CD4-positive, alpha-beta T cell (primary cell): Measurements from ENCODE around the gene NCK2. TPM values are rescaled to one million over a fixed set of nuclear protein-coding genes. Genes with fewer than 3 reads are reported as not detected.

Experiments used
- ATAC-seq: fragments of 200-7000 bp; cut with Tn5 transposase; one replicate; pipeline ENCODE4 v1.10.0; 2022; ENCODE audit warnings: mild to moderate bottlenecking; ENCODE audit not compliant: poor library complexity
- CTCF ChIA-PET: fragments of 350-600 bp; sonication (Branson Sonifier 250); formaldehyde crosslinking; loops from one replicate; lab custom pipeline; 2021; ENCODE audit warnings: antibody characterized with exemption, inconsistent platforms; lab: Charles Lee
- POLR2A ChIA-PET: fragments of 350-600 bp; sonication (Branson Sonifier 250); formaldehyde crosslinking; loops from one replicate; lab custom pipeline; 2021; ENCODE audit warnings: antibody characterized with exemption, inconsistent platforms; lab: Charles Lee
- DNase-seq, 14 experiments: peaks; one replicate each; pipeline ENCODE4 v3.0.0-alpha.2; 2013 to 2020; ENCODE audit warnings: mixed read lengths in 2 of 14
- H3K27ac ChIP-seq, 2 donors: one replicate each; pipeline versions ENCODE4 v1.5.1 to v1.7.0; 2013; ENCODE audit warnings: low read length in 2 of 2, low read depth in 1 of 2, mild to moderate bottlenecking in 1 of 2
- H3K27me3 ChIP-seq, 2 experiments: 1 replicate in 1 of 2; 2 replicates in 1 of 2; pipeline versions ENCODE4 v1.6.1 to v1.7.0; 2013; ENCODE audit warnings: low read length in 2 of 2, control low read depth in 1 of 2, mild to moderate bottlenecking in 1 of 2, moderate library complexity in 1 of 2; ENCODE audit not compliant: insufficient read depth in 2 of 2, control insufficient read depth in 1 of 2
- H3K36me3 ChIP-seq: one replicate; pipeline ENCODE4 v1.6.1; 2013; ENCODE audit warnings: low read length, control low read depth; ENCODE audit not compliant: insufficient read depth
- H3K4me1 ChIP-seq: one replicate; pipeline ENCODE4 v1.6.1; 2013; ENCODE audit warnings: low read length, control low read depth; ENCODE audit not compliant: insufficient read depth
- H3K4me3 ChIP-seq: one replicate; pipeline ENCODE4 v1.5.1; 2013; ENCODE audit warnings: mild to moderate bottlenecking, low read length, moderate library complexity
- H3K9me3 ChIP-seq, 2 experiments: 1 replicate in 1 of 2; 2 replicates in 1 of 2; pipeline versions ENCODE4 v1.6.1 to v1.7.0; 2013; ENCODE audit warnings: low read length in 2 of 2, mild to moderate bottlenecking in 2 of 2, control low read depth in 1 of 2, moderate library complexity in 1 of 2; ENCODE audit not compliant: control insufficient read depth in 1 of 2, insufficient read depth in 1 of 2
- H3K27ac Mint-ChIP-seq: one replicate; pipeline ENCODE4 v1.8.0; 2020; ENCODE audit warnings: mixed read lengths
- H3K27me3 Mint-ChIP-seq: one replicate; pipeline ENCODE4 v1.8.0; 2021; ENCODE audit warnings: mixed read lengths
- H3K36me3 Mint-ChIP-seq: one replicate; pipeline ENCODE4 v1.8.0; 2021; ENCODE audit warnings: low read depth, mixed read lengths
- H3K4me1 Mint-ChIP-seq: one replicate; pipeline ENCODE4 v1.8.0; 2021; ENCODE audit warnings: low read depth, mixed read lengths
- H3K4me3 Mint-ChIP-seq: one replicate; pipeline ENCODE4 v1.8.0; 2020; ENCODE audit warnings: mild to moderate bottlenecking, mixed read lengths
- H3K9me3 Mint-ChIP-seq: one replicate; pipeline ENCODE4 v1.8.0; 2020; ENCODE audit warnings: mixed read lengths
- intact Hi-C, 2 experiments: fragments of 100-400 bp; cut with DNase I in 1 of 2; cut with micrococcal nuclease in 1 of 2; formaldehyde crosslinking; loops; one replicate each; pipeline versions ENCODE4 v1.15.1 to v1.9.0; 2023 to 2025; cut with DNase I, micrococcal nuclease
- total RNA-seq, 174 experiments: library from RNA in 2 of 174; stranded (reverse) in 2 of 174; gene quantifications; one replicate each; pipeline ENCODE4 v1.2.3 and lab custom pipeline; 2021 to 2026
- TF ChIP-seq, protein P1 (sequence below): fragments of 200-600 bp; IDR thresholded peaks from one replicate; pipeline ENCODE4 v1.8.0; 2022; ENCODE audit warnings: antibody characterized with exemption, mild to moderate bottlenecking

Gene NCK2
- total RNA-seq, 2 experiments from 2014 or later, result 92.1 to 92.3 TPM

DNA sequence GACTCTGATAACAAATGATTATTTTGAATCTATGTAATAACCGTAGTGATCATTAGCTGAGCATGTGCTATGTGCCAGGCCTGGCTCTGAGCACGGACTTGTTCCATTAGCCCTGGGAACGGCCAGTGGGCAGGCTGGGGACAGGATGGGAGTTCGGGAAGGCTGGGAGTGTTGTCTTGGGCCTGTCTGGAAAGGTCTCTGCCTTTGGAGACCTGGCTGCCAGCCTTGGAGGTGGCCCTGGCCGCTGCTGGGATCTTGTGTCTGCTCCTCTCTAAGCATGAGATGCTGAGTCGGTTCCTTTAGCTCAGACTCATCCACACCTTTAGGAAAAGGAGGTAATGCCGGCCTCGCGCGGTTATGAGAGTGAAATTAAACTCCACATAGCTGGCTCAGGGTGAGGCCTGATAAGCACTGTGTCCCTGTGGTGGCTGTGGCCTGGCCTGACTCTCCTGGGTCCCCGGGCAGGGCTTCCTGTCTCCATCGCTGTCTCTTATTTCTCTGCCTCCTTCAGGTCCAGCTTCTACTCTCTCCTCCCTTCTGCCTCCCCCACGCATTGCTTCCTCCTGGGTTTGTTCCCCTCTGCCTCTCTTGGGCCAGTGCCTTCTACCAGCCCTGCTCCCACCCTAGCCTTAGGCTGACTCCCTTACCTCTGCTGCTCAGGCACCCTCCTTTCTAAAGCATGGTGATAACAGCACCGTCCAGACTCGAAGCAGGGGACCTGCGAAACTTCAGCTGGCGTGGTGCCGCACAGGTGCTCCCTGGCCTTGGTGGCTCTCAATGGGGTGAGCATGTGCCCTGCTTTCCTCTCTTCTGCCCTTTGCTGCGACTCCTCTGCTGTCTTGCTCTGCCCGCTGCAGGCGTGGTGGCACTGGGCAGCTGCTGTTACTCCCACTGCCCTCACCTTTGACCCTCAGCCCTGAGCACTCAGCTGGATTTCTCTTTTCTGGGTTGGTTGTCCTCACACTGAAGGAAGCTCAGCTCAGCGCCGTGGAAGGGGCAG is 41.8 kb downstream of the NCK2 start:
- H3K36me3 ChIP-seq, result peaks cover 34% of the 10 kb centered on the region
- H3K4me3 ChIP-seq, result peak overlapping the region; percentile 8
- Mint-ChIP-seq H3K4me3 (peak overlapping the region; percentile 78), H3K36me3 (peaks cover 68% of the 10 kb centered on the region), H3K27ac (peak overlapping the region; percentile 98), H3K27me3 (no peaks in the 10 kb centered on the region), H3K4me1 (peaks cover 100% of the 10 kb centered on the region), H3K9me3 (no peaks in the 10 kb centered on the region)
- no peaks in the 10 kb centered on the region for H3K27me3 ChIP-seq
- DNase-seq, result peak in 2 of 14 experiments; percentile 29 to 54
- ChIA-PET CTCF (interaction anchor here (2.2 kb wide), 1 partner anchor 12 kb away, joined by 7 read pairs; no protein-coding TSS in a partner anchor), POLR2A (interaction anchor here (0.9 to 3.3 kb wide), 9 partner anchors 9 to 311 kb away, joined by 3 to 19 read pairs (median 6); no protein-coding TSS in a partner anchor)
- intact Hi-C loops, result loop anchor here (5.0 to 10.0 kb wide), 2 partner anchors 34 to 758 kb away; no protein-coding TSS in a partner anchor
- peaks cover 94% of the 10 kb centered on the region for H3K4me1 ChIP-seq
- TF ChIP-seq, protein P1, sequence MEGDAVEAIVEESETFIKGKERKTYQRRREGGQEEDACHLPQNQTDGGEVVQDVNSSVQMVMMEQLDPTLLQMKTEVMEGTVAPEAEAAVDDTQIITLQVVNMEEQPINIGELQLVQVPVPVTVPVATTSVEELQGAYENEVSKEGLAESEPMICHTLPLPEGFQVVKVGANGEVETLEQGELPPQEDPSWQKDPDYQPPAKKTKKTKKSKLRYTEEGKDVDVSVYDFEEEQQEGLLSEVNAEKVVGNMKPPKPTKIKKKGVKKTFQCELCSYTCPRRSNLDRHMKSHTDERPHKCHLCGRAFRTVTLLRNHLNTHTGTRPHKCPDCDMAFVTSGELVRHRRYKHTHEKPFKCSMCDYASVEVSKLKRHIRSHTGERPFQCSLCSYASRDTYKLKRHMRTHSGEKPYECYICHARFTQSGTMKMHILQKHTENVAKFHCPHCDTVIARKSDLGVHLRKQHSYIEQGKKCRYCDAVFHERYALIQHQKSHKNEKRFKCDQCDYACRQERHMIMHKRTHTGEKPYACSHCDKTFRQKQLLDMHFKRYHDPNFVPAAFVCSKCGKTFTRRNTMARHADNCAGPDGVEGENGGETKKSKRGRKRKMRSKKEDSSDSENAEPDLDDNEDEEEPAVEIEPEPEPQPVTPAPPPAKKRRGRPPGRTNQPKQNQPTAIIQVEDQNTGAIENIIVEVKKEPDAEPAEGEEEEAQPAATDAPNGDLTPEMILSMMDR, result no peak
- peak overlapping the region; percentile 48 to 83 for H3K27ac ChIP-seq
- H3K9me3 ChIP-seq, result no peaks in the 10 kb centered on the region
- no peak for ATAC-seq

DNA sequence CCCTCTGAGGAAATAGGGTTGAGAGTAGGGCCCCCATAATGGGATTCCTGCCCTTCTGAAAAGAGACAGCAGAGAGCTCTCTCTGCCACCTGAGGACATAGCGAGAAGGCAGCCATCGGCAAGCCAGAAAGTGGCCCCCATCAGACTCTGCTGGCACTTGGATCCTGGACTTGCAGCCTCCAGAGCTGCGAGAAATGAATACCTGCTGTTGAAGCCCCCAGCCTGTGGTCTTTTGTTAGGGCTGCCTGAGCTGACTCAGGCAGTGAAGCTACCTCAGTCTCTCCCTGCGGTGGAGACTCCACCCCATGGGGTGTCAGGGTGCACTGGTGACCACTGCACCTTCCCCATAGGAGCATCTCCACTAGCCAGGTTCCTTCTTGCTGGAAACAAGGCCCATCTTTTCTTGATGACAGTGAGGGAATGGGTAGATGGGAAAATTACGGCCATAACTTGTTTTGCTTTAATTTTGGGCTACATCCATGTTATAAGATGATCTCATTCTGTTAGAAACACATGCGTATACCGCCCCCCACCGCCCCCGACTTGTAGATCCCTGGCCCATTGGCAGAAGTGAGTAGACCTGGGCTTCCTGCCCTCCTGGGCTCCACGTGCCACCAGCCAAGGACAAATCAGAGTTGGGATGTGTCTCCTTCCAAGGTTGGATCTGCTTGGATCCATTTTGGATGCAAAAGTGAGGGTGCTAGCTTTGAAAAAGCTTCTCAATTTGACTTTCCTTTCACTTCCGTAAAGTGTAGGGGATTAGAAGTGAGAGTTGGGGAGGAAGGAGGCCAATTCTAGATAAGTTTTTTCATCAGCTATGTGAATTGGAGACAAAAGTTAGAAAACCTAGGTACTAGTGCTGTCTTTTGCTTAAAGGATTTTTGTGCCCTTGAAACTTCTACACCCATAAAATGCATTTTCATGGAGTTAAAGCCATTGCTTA is 42.9 kb downstream of the NCK2 start:
- Histone ChIP-seq H3K9me3 (no peaks in the 10 kb centered on the region), H3K4me3 (no peak overlapping the region), H3K4me1 (peaks cover 91% of the 10 kb centered on the region), H3K27me3 (no peaks in the 10 kb centered on the region), H3K27ac (peak overlapping the region; percentile 48 to 83), H3K36me3 (peaks cover 32% of the 10 kb centered on the region)
- CTCF ChIA-PET, result interaction anchor here (1.1 to 2.2 kb wide), 2 partner anchors 11 to 87 kb away, joined by 3 to 7 read pairs; no protein-coding TSS in a partner anchor
- intact Hi-C loops, result loop anchor here (1.0 to 10.0 kb wide), 3 partner anchors 11 to 757 kb away; no protein-coding TSS in a partner anchor
- Mint-ChIP-seq H3K4me1 (peaks cover 100% of the 10 kb centered on the region), H3K4me3 (peak overlapping the region; percentile 78), H3K9me3 (no peaks in the 10 kb centered on the region), H3K27me3 (no peaks in the 10 kb centered on the region), H3K36me3 (peaks cover 67% of the 10 kb centered on the region), H3K27ac (peak overlapping the region; percentile 98)
- DNase-seq (peak in 8 of 14 experiments; percentile 44 to 80 (median 66)), ATAC-seq (no peak)
- TF ChIP-seq, protein P1, result no peak
- POLR2A ChIA-PET, result interaction anchor here (0.8 to 3.3 kb wide), 9 partner anchors 8 to 310 kb away, joined by 3 to 19 read pairs (median 4); no protein-coding TSS in a partner anchor
